ENCODE results near the gene ZBTB32. TPM values are rescaled to one million over a fixed set of nuclear protein-coding genes. Genes with fewer than 3 reads are reported as not detected.

The ZBTB32 gene
- polyA plus RNA-seq, 1 of the 3 experiments (the other 2 are of a cell fraction), result not detected

- no peak for TF ChIP-seq EZH2phosphoT487 (IDR thresholded peaks at IDR 0.05; ENCODE audit: borderline replicate concordance, low read depth)
- TF ChIP-seq USF2 (IDR thresholded peaks at IDR 0.05; ENCODE audit: borderline replicate concordance, low read depth, low read length), result no peak
- TF ChIP-seq CHD2 (IDR thresholded peaks at IDR 0.05; ENCODE audit: low read length, partially characterized antibody), result peak; percentile 89
- TF ChIP-seq TAF1 (IDR thresholded peaks at IDR 0.05; ENCODE audit: borderline replicate concordance, low read depth, low read length), result 0 out of 2 replicates have a peak, but pooled peaks have one; percentile 19
- TF ChIP-seq FOXJ3 (CRISPR knock-in tag; IDR thresholded peaks at IDR 0.05), result no peak; the same call in 1 of the 2 replicates
- peak; percentile 75 for TF ChIP-seq MXI1 (IDR thresholded peaks at IDR 0.05; ENCODE audit: low read depth, low read length)
- TF ChIP-seq CTCF (IDR thresholded peaks at IDR 0.05), result peak; percentile 98
- TF ChIP-seq RCOR1 (IDR thresholded peaks at IDR 0.05; ENCODE audit: low read length), result peak; percentile 14; the same call in 1 of the 2 replicates
- peak; percentile 55 for TF ChIP-seq YY1 (IDR thresholded peaks at IDR 0.05; ENCODE audit: low read depth)
- TF ChIP-seq SMC3 (IDR thresholded peaks at IDR 0.05; ENCODE audit: low read depth, low read length), result peak; percentile 78
- TF ChIP-seq USF1 (IDR thresholded peaks at IDR 0.05; ENCODE audit: borderline replicate concordance, low read depth), result no peak
Measured at GRCh38 chr19:35716801-35717664, 12.7 kb downstream of the ZBTB32 start (continued).

- Histone ChIP-seq H3K79me2 (ENCODE audit: insufficient read depth) (peaks cover 28% of the 10 kb centered on the region), H3K36me3 (replicated peaks in 1 of 2; ENCODE audit: control insufficient read depth in 1 of 2, insufficient read depth in 2 of 2, low read length in 1 of 2) (peaks cover 6 to 25% of the 10 kb centered on the region in 2 experiments), H3K27ac (ENCODE audit: low read depth in 2 of 2, low read length in 1 of 2) (peak within 1 kb of the TSS; percentile 62 to 95), H4K20me1 (ENCODE audit: insufficient read depth) (peaks cover 28% of the 10 kb centered on the region), H3K4me3 (ENCODE audit: low read depth in 2 of 2, low read length in 1 of 2) (peak within 1 kb of the TSS; percentile 88 to 91), H3K27me3 (ENCODE audit: insufficient read depth) (no peaks in the 10 kb centered on the region), H3F3A (replicated peaks; ENCODE audit: insufficient read depth) (peaks cover 6% of the 10 kb centered on the region), H2AFZ (ENCODE audit: low read depth) (peak within 1 kb of the TSS; percentile 86), H3K4me1 (ENCODE audit: control insufficient read depth in 1 of 2, insufficient read depth in 2 of 2, low read depth in 1 of 2, low read length in 1 of 2) (peaks cover 5 to 24% of the 10 kb centered on the region in 2 experiments; a peak in 3 of 4 replicates), H3K9me3 (no peaks in the 10 kb centered on the region), H3K9me2 (no peaks in the 10 kb centered on the region), H3K4me2 (peak within 1 kb of the TSS; percentile 97), H3K9ac (peak within 1 kb of the TSS; percentile 69)
- peak; percentile 99 for DNase-seq
- CTCF ChIA-PET, result interaction anchor here (1.0 to 1.9 kb wide), 4 partner anchors 19 to 162 kb away, joined by 3 to 4 read pairs (median 3); no protein-coding TSS in a partner anchor
- no CpG with 5 or more reads among the region's 109 CpGs for WGBS (ENCODE audit: low lambda C conversion rate)
- peak; percentile 68 for TF ChIP-seq YY1 (IDR thresholded peaks at IDR 0.05; ENCODE audit: low read depth)
- TF ChIP-seq ELF1 (IDR thresholded peaks at IDR 0.05), result peak; percentile 88; the same call in 1 of the 2 replicates
- TF ChIP-seq NRF1 (IDR thresholded peaks at IDR 0.05; ENCODE audit: low read depth, low read length), result 0 out of 2 replicates have a peak, but pooled peaks have one; percentile 5
- TF ChIP-seq PBX3 (IDR thresholded peaks at IDR 0.05), result no peak
- POLR2A ChIA-PET, result interaction anchor here (1.2 kb wide), 1 partner anchor 23 kb away, joined by 3 read pairs; no protein-coding TSS in a partner anchor
Measured at GRCh38 chr19:35717665-35718344, 13.4 kb downstream of the ZBTB32 start, which contains the start of gene KMT2B. TSS of gene KMT2B (plus strand) at chr19:35718003. CDS start at chr19:35718019, 16 bp downstream.
